HFF-Myc (cell line): Measurements from ENCODE around the gene CEP152.

Experiments used
- DNase-seq: peaks from one replicate; pipeline ENCODE4 v3.0.0-alpha.2; 2011; ENCODE audit warnings: low read depth; ENCODE audit errors: extremely low read depth
- H3K4me3 ChIP-seq: replicated peaks from 2 replicates; pipeline ENCODE4 v1.5.1; 2011; ENCODE audit warnings: low read depth, mild to moderate bottlenecking, control low read depth, low read length
- TF ChIP-seq, protein P1 (sequence below): IDR thresholded peaks from 2 replicates; pipeline ENCODE4 v1.5.1; 2012; ENCODE audit warnings: mild to moderate bottlenecking, low read depth, low read length, control low read depth; ENCODE audit errors: missing control alignments

Gene CEP152

DNA sequence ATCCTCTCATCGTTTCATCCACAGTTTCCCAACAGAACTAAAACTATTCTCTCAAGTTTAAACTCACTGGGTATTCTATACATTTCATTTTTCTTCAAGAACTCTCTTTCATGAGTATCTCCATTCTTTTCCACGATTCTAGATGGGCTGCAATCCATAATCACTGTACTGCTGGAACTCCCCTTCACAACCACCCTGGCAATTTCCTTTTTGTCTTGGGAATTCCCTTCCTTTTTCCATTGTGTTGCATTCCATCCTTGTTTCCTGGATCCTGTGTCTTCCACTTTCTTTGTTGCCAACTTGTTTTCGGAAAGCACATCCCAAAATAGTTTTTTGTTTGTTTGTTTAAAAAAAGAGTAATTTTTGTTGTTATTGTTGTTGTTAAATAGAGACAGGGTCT is 98.3 kb downstream of the CEP152 start:
- TF ChIP-seq, protein P1, sequence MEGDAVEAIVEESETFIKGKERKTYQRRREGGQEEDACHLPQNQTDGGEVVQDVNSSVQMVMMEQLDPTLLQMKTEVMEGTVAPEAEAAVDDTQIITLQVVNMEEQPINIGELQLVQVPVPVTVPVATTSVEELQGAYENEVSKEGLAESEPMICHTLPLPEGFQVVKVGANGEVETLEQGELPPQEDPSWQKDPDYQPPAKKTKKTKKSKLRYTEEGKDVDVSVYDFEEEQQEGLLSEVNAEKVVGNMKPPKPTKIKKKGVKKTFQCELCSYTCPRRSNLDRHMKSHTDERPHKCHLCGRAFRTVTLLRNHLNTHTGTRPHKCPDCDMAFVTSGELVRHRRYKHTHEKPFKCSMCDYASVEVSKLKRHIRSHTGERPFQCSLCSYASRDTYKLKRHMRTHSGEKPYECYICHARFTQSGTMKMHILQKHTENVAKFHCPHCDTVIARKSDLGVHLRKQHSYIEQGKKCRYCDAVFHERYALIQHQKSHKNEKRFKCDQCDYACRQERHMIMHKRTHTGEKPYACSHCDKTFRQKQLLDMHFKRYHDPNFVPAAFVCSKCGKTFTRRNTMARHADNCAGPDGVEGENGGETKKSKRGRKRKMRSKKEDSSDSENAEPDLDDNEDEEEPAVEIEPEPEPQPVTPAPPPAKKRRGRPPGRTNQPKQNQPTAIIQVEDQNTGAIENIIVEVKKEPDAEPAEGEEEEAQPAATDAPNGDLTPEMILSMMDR, result no peak
- DNase-seq, result no peak
- H3K4me3 ChIP-seq, result no peak overlapping the region

DNA sequence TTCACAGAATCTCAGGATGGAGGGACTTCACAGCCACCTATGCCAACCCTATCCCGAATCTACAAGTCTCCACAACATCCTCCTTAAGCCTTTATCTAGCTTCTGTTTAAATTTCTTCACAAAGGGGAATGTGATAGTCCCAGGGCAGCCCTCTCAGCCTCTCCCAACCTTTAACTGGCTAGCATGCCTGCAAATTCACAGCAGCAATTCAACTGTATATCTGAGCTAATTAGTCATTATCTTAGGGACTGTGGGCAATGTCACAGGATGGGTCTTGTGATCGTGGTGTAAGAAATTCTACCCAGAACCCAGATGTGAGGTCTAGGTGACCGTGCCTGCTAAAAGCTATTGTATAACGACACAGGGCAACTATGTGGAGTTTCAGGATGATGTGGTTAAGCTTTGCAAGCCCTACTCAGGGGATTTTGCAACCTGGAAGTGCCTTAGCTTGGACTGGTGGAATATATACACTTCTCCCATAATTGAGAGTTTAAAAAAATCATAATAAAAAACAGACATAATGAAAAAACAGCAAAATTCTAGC is 99.8 kb downstream of the CEP152 start:
- no peak overlapping the region for H3K4me3 ChIP-seq
- DNase-seq, result no peak
- TF ChIP-seq, protein P1, result no peak

DNA sequence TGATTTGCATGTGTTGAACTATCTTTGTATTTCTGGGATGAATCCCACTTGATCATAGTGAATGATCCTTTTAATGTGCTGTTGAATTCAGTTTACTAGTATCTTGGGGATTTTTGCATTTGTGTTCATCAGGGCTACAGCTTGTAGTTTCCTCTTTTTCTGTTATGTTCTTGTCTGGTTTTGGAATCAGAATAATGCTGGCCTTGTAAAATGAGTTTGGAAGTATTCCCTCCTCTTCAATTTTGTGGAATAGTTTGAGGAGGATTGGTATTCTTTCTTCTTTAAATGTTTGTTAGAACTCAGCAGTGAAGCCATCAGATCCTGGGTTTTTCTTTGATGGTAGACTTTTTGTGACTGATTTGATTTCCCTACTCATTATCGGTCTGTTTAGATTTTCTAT is 102.2 kb downstream of the CEP152 start:
- H3K4me3 ChIP-seq, result no peak overlapping the region
- TF ChIP-seq, protein P1, result no peak
- no peak for DNase-seq

DNA sequence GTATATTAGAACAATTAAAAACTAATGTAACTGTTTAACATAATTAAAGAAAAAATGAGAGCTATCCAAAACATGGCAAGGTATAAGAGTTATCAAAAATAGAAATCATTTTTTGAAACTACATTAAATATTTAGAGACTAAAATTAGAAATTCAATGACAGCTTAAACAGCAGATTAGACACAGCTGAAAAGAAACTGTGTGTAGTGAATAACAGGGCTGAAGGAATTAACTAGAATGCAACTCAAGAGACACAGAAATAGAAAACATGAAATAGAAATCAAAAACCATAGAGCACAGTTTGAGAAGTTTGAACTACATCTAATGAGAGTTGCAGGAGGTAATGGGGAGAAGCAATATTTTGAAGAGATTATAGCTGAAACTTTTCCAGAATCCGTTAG is 105.5 kb downstream of the CEP152 start:
- TF ChIP-seq, protein P1, result no peak
- no peak for DNase-seq
- no peak overlapping the region for H3K4me3 ChIP-seq

DNA sequence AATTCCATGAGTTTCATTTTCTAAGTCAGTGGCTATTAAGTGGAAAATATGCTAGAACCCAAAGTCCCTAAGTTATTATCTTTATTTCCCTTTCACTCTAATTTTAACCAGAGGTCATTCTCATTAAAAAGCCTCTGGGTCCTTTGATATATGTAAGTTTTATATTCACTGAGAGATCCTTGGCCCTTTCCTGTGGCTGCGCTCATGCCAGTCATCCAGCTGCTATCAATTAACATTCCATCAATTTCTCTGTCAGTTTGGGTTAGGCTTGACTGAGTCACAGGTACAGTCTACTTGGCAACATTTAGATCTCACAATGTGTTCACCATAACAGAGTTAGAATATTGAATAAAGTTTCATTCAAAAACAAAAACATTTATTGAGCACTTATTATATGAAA is 107.3 kb downstream of the CEP152 start:
- peak; percentile 62 for DNase-seq
- H3K4me3 ChIP-seq, result no peak overlapping the region
- TF ChIP-seq, protein P1, result no peak

DNA sequence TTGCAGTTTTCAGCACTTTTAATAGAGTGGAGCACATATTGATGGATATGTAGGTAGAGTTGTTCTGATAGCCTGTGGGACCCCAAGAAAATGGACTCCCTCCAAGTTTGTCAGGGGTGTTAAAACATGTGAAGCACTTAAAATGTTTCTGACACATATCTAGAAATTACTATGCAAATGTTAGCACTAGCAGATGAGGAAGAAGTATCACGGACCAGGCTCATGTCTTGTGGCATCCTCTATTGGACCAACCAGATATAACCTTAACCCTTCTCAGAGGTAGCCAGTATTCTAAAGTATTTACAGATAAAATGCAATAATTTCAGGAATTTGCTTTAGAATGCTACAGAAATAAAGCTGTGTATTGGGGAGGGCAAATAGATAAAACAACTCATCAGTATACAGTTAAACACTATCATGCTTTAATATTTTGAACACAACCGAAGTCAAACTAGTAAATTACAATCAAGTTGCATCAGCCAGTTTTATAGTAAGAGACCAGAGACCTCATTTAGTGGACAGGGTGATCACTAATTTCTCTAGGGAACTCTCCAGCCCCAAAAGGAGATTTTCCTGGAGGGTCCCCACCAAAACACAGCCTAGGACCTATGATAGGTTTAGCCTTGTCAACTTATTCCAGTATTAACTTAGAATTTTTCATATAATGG is 108.2 kb downstream of the CEP152 start:
- no peak overlapping the region for H3K4me3 ChIP-seq
- no peak for DNase-seq
- TF ChIP-seq, protein P1, result no peak
